Sigmoid colon (tissue), 7 donors: ENCODE data around the gene CYP11A1. TPM values are rescaled to one million over a fixed set of nuclear protein-coding genes. Genes with fewer than 3 reads are reported as not detected.

ENCODE experiments used
- DNase-seq: peaks from one replicate; pipeline ENCODE4 v3.0.0-alpha.2; 2019
- H3K27ac ChIP-seq, 4 donors: fragments of 200-600 bp; sonication (generic); one replicate each; pipeline ENCODE4 v1.5.1; 2016 to 2019; ENCODE audit warnings: mild to moderate bottlenecking in 1 of 4
- H3K27me3 ChIP-seq, 3 donors: fragments of 200-600 bp; sonication (generic); one replicate each; pipeline ENCODE4 v1.5.1; 2019; ENCODE audit warnings: mild to moderate bottlenecking in 1 of 3
- H3K36me3 ChIP-seq, 4 donors: fragments of 200-600 bp; sonication (generic); one replicate each; pipeline ENCODE4 v1.5.1; 2016 to 2019
- H3K4me1 ChIP-seq, 4 donors: fragments of 200-600 bp; sonication (generic); one replicate each; pipeline ENCODE4 v1.5.1; 2017 to 2019
- H3K4me3 ChIP-seq, 4 donors: fragments of 200-600 bp; sonication (generic); one replicate each; pipeline ENCODE4 v1.5.1; 2017 to 2019; ENCODE audit warnings: mild to moderate bottlenecking in 2 of 4, moderate library complexity in 1 of 4
- H3K9me3 ChIP-seq, 4 donors: fragments of 200-600 bp in 3 of 4; sonication (generic) in 3 of 4; one replicate each; pipeline versions ENCODE4 v1.5.1 to v1.6.1; 2013 to 2019
- CTCF ChIP-seq, 4 experiments: fragments of 450-650 bp in 3 of 4; fragments of 200-600 bp in 1 of 4; IDR thresholded peaks; one replicate each; pipeline ENCODE4 v1.5.1; 2016 to 2019; ENCODE audit warnings: antibody characterized with exemption in 4 of 4, mild to moderate bottlenecking in 3 of 4, moderate library complexity in 2 of 4
- EP300 ChIP-seq, 4 donors: sonication (generic); formaldehyde crosslinking; IDR thresholded peaks; one replicate each; pipeline ENCODE4 v1.6.1; 2017; ENCODE audit warnings: antibody characterized with exemption in 4 of 4
- POLR2A ChIP-seq, 2 donors: fragments of 450-650 bp; IDR thresholded peaks; one replicate each; pipeline ENCODE4 v1.6.1; 2016; ENCODE audit warnings: antibody characterized with exemption in 2 of 2, mild to moderate bottlenecking in 2 of 2, moderate library complexity in 2 of 2
- POLR2AphosphoS5 ChIP-seq, 4 donors: sonication (generic); formaldehyde crosslinking; IDR thresholded peaks; one replicate each; pipeline ENCODE4 v1.6.1; 2017; ENCODE audit warnings: antibody characterized with exemption in 4 of 4
- WGBS, 2 donors: extraction: QIAGEN DNeasy Blood & Tissue Kit; methylation state at CpG; one replicate each; pipeline ENCODE4 v1.1.7; 2013; 5-methylcytosine and 5-hydroxymethylcytosine counted together
- intact Hi-C: fragments of 100-400 bp; cut with DNase I; formaldehyde crosslinking; loops from one replicate; pipeline ENCODE4 v1.15.1; 2023
- polyA plus RNA-seq, 3 donors: library from polyadenylated mRNA; stranded (reverse); fragments of 200-250 nt; gene quantifications; one replicate each; pipeline ENCODE4 v1.2.3, GENCODE V29; 2013
- total RNA-seq, 4 donors: library from RNA; depleted of rRNA; stranded (reverse); fragments of >200 nt; gene quantifications; one replicate each; pipeline ENCODE4 v1.1.0, GENCODE V29; 2016
- donor health status: healthy with polysubstance abuse.
- donor health status: Bipolar disorder and iron deficiency.
- donor health status: healthy.

CYP11A1 gene
- total and polyA plus RNA-seq, 7 donors, result 0.22 to 1.7 (median 0.49) TPM; not detected in 2

GRCh38 chr15:74387621-74388362, 20.3 kb upstream of the CYP11A1 start:
- TF ChIP-seq POLR2AphosphoS5 (IDR thresholded peaks at IDR 0.05), result no peak
- no peak for TF ChIP-seq POLR2A (IDR thresholded peaks at IDR 0.05)
- no peak for TF ChIP-seq EP300 (IDR thresholded peaks at IDR 0.05)
- TF ChIP-seq CTCF (IDR thresholded peaks at IDR 0.05), result no peak
- DNase-seq, result no peak
- Histone ChIP-seq H3K27me3 (no peaks in the 10 kb centered on the region), H3K4me1 (no peaks in the 10 kb centered on the region), H3K36me3 (no peaks in the 10 kb centered on the region), H3K4me3 (no peak overlapping the region), H3K9me3 (no peaks in the 10 kb centered on the region), H3K27ac (no peak overlapping the region)
- 57 to 72% methylated on average over 10 of the region's 10 CpGs for WGBS, 2 donors
- intact Hi-C loops, result no loop called here

GRCh38 chr15:74387141-74387541, 19.7 kb upstream of the CYP11A1 start:
- Histone ChIP-seq H3K9me3 (no peaks in the 10 kb centered on the region), H3K4me3 (no peak overlapping the region), H3K36me3 (no peaks in the 10 kb centered on the region), H3K4me1 (no peaks in the 10 kb centered on the region), H3K27me3 (no peaks in the 10 kb centered on the region), H3K27ac (no peak overlapping the region)
- TF ChIP-seq CTCF (IDR thresholded peaks at IDR 0.05) (no peak), EP300 (IDR thresholded peaks at IDR 0.05) (no peak), POLR2AphosphoS5 (IDR thresholded peaks at IDR 0.05) (no peak), POLR2A (IDR thresholded peaks at IDR 0.05) (no peak)
- no peak for DNase-seq
- 81 to 83% methylated on average over 13 of the region's 13 CpGs for WGBS, 2 donors
- intact Hi-C loops, result no loop called here

GRCh38 chr15:74386496-74387140, 19.2 kb upstream of the CYP11A1 start:
- 84 to 87% methylated on average over 15 of the region's 15 CpGs for WGBS, 2 donors
- Histone ChIP-seq H3K27me3 (peaks cover 0 to 4% (median 0%) of the 10 kb centered on the region in 3 donors), H3K27ac (no peak overlapping the region), H3K36me3 (no peaks in the 10 kb centered on the region), H3K4me1 (no peaks in the 10 kb centered on the region), H3K4me3 (no peak overlapping the region), H3K9me3 (no peaks in the 10 kb centered on the region)
- intact Hi-C loops, result no loop called here
- TF ChIP-seq POLR2A (IDR thresholded peaks at IDR 0.05) (no peak), EP300 (IDR thresholded peaks at IDR 0.05) (no peak), CTCF (IDR thresholded peaks at IDR 0.05) (no peak), POLR2AphosphoS5 (IDR thresholded peaks at IDR 0.05) (no peak)
- no peak for DNase-seq

GRCh38 chr15:74385733-74386132, 18.3 kb upstream of the CYP11A1 start:
- Histone ChIP-seq H3K4me1 (no peaks in the 10 kb centered on the region), H3K36me3 (no peaks in the 10 kb centered on the region), H3K9me3 (no peaks in the 10 kb centered on the region), H3K4me3 (no peak overlapping the region), H3K27ac (peak overlapping the region in 1 of 4 donors; percentile 32), H3K27me3 (peaks cover 0 to 8% (median 0%) of the 10 kb centered on the region in 3 donors)
- intact Hi-C loops, result no loop called here
- TF ChIP-seq CTCF (IDR thresholded peaks at IDR 0.05) (no peak), EP300 (IDR thresholded peaks at IDR 0.05) (no peak), POLR2AphosphoS5 (IDR thresholded peaks at IDR 0.05) (no peak), POLR2A (IDR thresholded peaks at IDR 0.05) (no peak)
- DNase-seq, result no peak
- 86 to 88% methylated on average over 6 of the region's 6 CpGs for WGBS, 2 donors
